OCI-LY1 (cell line): ENCODE data around the gene FBXW5.

Experiments used
- CTCF ChIP-seq: fragments of 200-600 bp; sonication (generic), shearing (Covaris generic); IDR thresholded peaks from 2 replicates; pipeline ENCODE4 v1.5.1; 2017; ENCODE audit warnings: mild to moderate bottlenecking, antibody characterized with exemption, low read length, moderate library complexity, mixed read lengths
- EZH2 ChIP-seq: fragments of 200-600 bp; sonication (generic), shearing (Covaris generic); IDR thresholded peaks from 2 replicates; pipeline ENCODE4 v1.8.0; 2017; ENCODE audit warnings: borderline replicate concordance, mixed run types, mild to moderate bottlenecking, antibody characterized with exemption, low read length, moderate library complexity, mixed read lengths

- TF ChIP-seq CTCF = no peak
- no peak for TF ChIP-seq EZH2
Observed at GRCh38 chr9:136903041-136903554, 41.4 kb downstream of the FBXW5 start.
